Spleen (tissue), 13 donors: ENCODE measurements around the gene ZNF107. TPM values are rescaled to one million over a fixed set of nuclear protein-coding genes. Genes with fewer than 3 reads are reported as not detected.

Source experiments
- DNase-seq: peaks from one replicate; pipeline ENCODE4 v3.0.0-alpha.2; 2020
- H3K27ac ChIP-seq, 8 donors: fragments of 200-600 bp; sonication (generic) in 7 of 8; 1 replicate in 4 of 8; 2 replicates in 4 of 8; pipeline versions ENCODE4 v1.5.0 to v1.8.0; 2016 to 2021; ENCODE audit warnings: inconsistent platforms in 4 of 8, mild to moderate bottlenecking in 4 of 8, moderate library complexity in 1 of 8
- H3K27me3 ChIP-seq, 7 donors: fragments of 200-600 bp; sonication (generic) in 6 of 7; replicated peaks in 1 of 7; 1 replicate in 4 of 7; 2 replicates in 3 of 7; pipeline versions ENCODE4 v1.5.0 to v1.8.0; 2016 to 2021; ENCODE audit warnings: inconsistent platforms in 3 of 7, mild to moderate bottlenecking in 1 of 7
- H3K36me3 ChIP-seq, 6 donors: fragments of 200-600 bp; sonication (generic) in 5 of 6; 1 replicate in 4 of 6; 2 replicates in 2 of 6; pipeline versions ENCODE4 v1.5.0 to v1.8.0; 2016 to 2021; ENCODE audit warnings: inconsistent platforms in 2 of 6
- H3K4me1 ChIP-seq, 6 donors: fragments of 200-600 bp; sonication (generic) in 5 of 6; 1 replicate in 3 of 6; 2 replicates in 3 of 6; pipeline versions ENCODE4 v1.5.0 to v1.8.0; 2016 to 2021; ENCODE audit warnings: inconsistent platforms in 3 of 6
- H3K4me3 ChIP-seq, 8 donors: fragments of 200-600 bp; sonication (generic) in 7 of 8; 1 replicate in 4 of 8; 2 replicates in 4 of 8; pipeline versions ENCODE4 v1.5.0 to v1.8.0; 2016 to 2021; ENCODE audit warnings: inconsistent platforms in 4 of 8, mild to moderate bottlenecking in 4 of 8, moderate library complexity in 2 of 8
- H3K9me3 ChIP-seq, 8 donors: fragments of 200-600 bp; sonication (generic) in 7 of 8; 1 replicate in 4 of 8; 2 replicates in 4 of 8; pipeline versions ENCODE4 v1.5.0 to v1.8.0; 2016 to 2021; ENCODE audit warnings: inconsistent platforms in 4 of 8
- POLR2A ChIP-seq, 3 donors: fragments of 450-650 bp; IDR thresholded peaks; one replicate each; pipeline ENCODE4 v1.5.1; 2017; ENCODE audit warnings: antibody characterized with exemption in 3 of 3, mild to moderate bottlenecking in 1 of 3
- POLR2AphosphoS5 ChIP-seq, 3 donors: sonication (generic); formaldehyde crosslinking; IDR thresholded peaks; one replicate each; pipeline ENCODE4 v1.5.1; 2017; ENCODE audit warnings: antibody characterized with exemption in 3 of 3
- WGBS, 5 donors: extraction: QIAGEN DNeasy Blood & Tissue Kit in 3 of 5; methylation state at CpG; one replicate each; pipeline versions ENCODE4 v1.1.5 to v1.1.7; 2013 to 2018; 5-methylcytosine and 5-hydroxymethylcytosine counted together
- intact Hi-C: fragments of 100-400 bp; cut with DNase I; formaldehyde crosslinking; loops from one replicate; pipeline ENCODE4 v1.15.0; 2023; ENCODE audit warnings: low total_unique reads
- long read RNA-seq, 2 donors: transcript quantifications; one replicate each; lab custom pipeline, GENCODE V29; 2026
- polyA plus RNA-seq, 3 donors: library from polyadenylated mRNA; stranded (reverse); fragments of 200-250 nt; gene quantifications; one replicate each; pipeline ENCODE4 v1.2.1, GENCODE V29; 2013
- total RNA-seq, 7 donors: library from RNA; depleted of rRNA in 3 of 7; stranded (reverse); fragments of >200 nt in 3 of 7; fragmentation: NEBNext Ultra II Directional in 4 of 7; extraction: Animal tissue kit (Norgen Biotek cat#: 25700) in 4 of 7; gene quantifications; one replicate each; pipeline versions ENCODE4 v1.1.0 to v1.2.1, GENCODE V29; 2016 to 2021
- TF ChIP-seq, protein P1 (sequence below), 11 experiments: fragments of 200-600 bp in 7 of 11; fragments of 450-650 bp in 4 of 11; sonication (generic) in 4 of 11; IDR thresholded peaks in 8 of 11; conservative IDR thresholded peaks in 3 of 11; 1 replicate in 7 of 11; 2 replicates in 4 of 11; pipeline versions ENCODE4 v1.4.0 to v1.8.0; 2016 to 2021; ENCODE audit warnings: antibody characterized with exemption in 11 of 11, inconsistent platforms in 4 of 11, mild to moderate bottlenecking in 1 of 11
- donor health status: healthy with polysubstance abuse.
- donor health status: DM: no; HTN: no; CAD: no; lungs with moderate emphysema.
- donor health status: DM: no; HTN: no; CAD: no.
- donor health status: Bipolar disorder and iron deficiency.
- donor health status: healthy.
- donor health status: DM: no; HTN: no; CAD: no.
- donor health status: DM: yes; HTN: yes; CAD: no.

Gene ZNF107
- total RNA-seq: 10 to 100 TPM; 16.4 to 52.5 (median 19.4) TPM
- 1 to 10 TPM; 5.8 to 7.8 (median 6.8) TPM for polyA plus RNA-seq
- long read RNA-seq, donor 1, full-length matches to known transcripts: 2 of 2 reads
- long read RNA-seq, donor 1, partial matches to known transcripts: 0 of 2 reads
- long read RNA-seq, donor 1, other reads (novel, unspliced or antisense): 0 of 2 reads
- long read RNA-seq, donor 2, full-length matches to known transcripts: 2 of 2 reads
- long read RNA-seq, donor 2, partial matches to known transcripts: 0 of 2 reads
- long read RNA-seq, donor 2, other reads (novel, unspliced or antisense): 0 of 2 reads

DNA sequence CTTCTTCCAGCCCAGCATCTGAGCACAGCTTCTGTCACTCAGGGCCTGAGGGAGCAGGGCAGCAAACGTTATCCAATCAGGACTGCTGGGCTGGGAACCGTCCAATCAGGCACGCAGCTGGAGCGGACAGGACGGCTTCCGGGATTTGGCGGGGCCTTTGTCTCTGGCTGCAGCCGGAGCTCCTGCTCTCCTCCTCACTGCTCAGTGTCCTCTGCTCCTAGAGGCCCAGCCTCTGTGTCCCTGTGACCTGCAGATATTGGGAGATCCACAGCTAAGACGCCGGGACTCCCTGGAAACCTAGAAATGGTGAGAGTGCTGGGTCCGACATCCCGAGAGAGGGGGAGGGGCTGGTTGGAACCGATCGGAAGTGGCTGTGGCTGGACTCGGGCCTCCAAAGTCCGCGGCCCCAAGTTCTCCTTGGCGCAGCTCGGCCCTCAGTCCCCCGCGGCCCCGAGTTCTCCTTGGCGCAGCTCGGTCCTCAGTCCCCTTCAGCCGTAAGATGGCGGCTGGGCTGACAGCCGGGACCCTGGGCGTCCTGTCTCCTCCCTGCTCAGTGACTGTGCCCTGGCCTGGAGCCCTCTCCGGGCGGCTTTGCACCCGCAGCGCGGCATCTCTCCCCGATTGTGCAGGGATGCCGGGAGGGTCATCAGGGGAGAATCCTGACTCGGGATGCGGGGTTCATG is at the start of gene ZNF107:
ZNF107 (plus strand) TSS at position 154 of the 683 bp plus-strand sequence; CDS start at position 304, 150 bp downstream.
- intact Hi-C loops: loop anchor here (5.0 to 10.0 kb wide), 2 partner anchors 101 to 131 kb away; partner anchors contain the start of gene ZNF680
- DNase-seq: peak; percentile 96

DNA sequence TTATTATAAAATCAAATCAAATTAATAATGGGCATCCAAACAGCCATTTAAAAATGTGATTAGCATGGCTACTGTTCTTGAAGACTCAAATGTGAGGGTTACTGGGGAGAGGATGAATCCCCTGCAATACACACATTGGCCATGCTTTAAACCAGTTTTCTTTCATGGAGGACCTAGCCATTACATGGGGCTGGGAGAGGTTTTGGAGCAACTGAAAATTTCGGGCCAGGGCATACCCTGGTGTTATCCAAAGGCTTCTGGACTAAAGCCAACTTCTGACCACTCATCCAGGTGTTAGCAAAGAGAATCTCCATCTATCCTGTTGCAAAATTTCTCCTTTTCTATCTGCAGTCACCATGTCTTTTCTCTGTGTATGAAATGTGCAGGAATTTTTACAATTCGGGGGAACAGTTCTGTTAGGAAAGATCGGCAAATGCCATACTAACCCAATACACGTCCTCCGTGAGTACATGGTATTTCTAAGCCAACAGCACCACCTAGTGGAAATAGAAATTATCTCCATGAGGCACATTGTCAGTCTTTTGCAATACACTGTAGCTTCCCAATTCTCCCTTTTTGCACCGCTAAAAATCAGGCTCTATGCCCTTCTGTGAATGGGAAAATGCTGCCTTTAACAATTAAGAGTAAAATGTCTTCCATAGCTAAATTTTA is 47.0 kb upstream of the ZNF107 start:
- H3K4me3 ChIP-seq: no peak overlapping the region
- H3K36me3 ChIP-seq: no peaks in the 10 kb centered on the region
- peaks cover 4 to 39% (median 36%) of the 10 kb centered on the region in 8 donors for H3K9me3 ChIP-seq
- intact Hi-C loops: loop anchor here (10.0 kb wide), 1 partner anchor 434 kb away; no protein-coding TSS in a partner anchor
- H3K4me1 ChIP-seq: peaks cover 0 to 3% (median 0%) of the 10 kb centered on the region in 6 donors
- no peak for DNase-seq
- no peaks in the 10 kb centered on the region for H3K27me3 ChIP-seq
- TF ChIP-seq, protein P1, sequence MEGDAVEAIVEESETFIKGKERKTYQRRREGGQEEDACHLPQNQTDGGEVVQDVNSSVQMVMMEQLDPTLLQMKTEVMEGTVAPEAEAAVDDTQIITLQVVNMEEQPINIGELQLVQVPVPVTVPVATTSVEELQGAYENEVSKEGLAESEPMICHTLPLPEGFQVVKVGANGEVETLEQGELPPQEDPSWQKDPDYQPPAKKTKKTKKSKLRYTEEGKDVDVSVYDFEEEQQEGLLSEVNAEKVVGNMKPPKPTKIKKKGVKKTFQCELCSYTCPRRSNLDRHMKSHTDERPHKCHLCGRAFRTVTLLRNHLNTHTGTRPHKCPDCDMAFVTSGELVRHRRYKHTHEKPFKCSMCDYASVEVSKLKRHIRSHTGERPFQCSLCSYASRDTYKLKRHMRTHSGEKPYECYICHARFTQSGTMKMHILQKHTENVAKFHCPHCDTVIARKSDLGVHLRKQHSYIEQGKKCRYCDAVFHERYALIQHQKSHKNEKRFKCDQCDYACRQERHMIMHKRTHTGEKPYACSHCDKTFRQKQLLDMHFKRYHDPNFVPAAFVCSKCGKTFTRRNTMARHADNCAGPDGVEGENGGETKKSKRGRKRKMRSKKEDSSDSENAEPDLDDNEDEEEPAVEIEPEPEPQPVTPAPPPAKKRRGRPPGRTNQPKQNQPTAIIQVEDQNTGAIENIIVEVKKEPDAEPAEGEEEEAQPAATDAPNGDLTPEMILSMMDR (IDR thresholded peaks at IDR 0.05 in 8 of 11, conservative IDR thresholded peaks at IDR 0.05 in 3 of 11): peak; percentile 36 to 71 (median 66)
- no peak for TF ChIP-seq POLR2AphosphoS5 (IDR thresholded peaks at IDR 0.05)
- H3K27ac ChIP-seq: no peak overlapping the region
- WGBS, 5 donors: 23 to 33% (median 29%) methylated on average over 6 of the region's 6 CpGs

More for the DNA sequence above, at the start of gene ZNF107:
- Histone ChIP-seq H3K36me3 (peaks cover 0 to 25% (median 13%) of the 10 kb centered on the region in 6 donors), H3K4me3 (peak within 1 kb of the TSS; percentile 65 to 83 (median 78)), H3K27ac (peak within 1 kb of the TSS; percentile 65 to 91 (median 88)), H3K9me3 (peaks cover 0 to 11% (median 0%) of the 10 kb centered on the region in 8 donors), H3K27me3 (no peaks in the 10 kb centered on the region), H3K4me1 (peaks cover 24 to 65% (median 38%) of the 10 kb centered on the region in 6 donors)
- 0 to 1% (median 1%) methylated on average over 14 to 37 of the region's 37 CpGs for WGBS, 5 donors
- TF ChIP-seq POLR2AphosphoS5 (IDR thresholded peaks at IDR 0.05) (peak; percentile 86 to 89 (median 88)), POLR2A (IDR thresholded peaks at IDR 0.05) (peak in 2 of 3 donors; percentile 4 to 24)
- TF ChIP-seq, protein P1 (IDR thresholded peaks at IDR 0.05 in 8 of 11, conservative IDR thresholded peaks at IDR 0.05 in 3 of 11): no peak

DNA sequence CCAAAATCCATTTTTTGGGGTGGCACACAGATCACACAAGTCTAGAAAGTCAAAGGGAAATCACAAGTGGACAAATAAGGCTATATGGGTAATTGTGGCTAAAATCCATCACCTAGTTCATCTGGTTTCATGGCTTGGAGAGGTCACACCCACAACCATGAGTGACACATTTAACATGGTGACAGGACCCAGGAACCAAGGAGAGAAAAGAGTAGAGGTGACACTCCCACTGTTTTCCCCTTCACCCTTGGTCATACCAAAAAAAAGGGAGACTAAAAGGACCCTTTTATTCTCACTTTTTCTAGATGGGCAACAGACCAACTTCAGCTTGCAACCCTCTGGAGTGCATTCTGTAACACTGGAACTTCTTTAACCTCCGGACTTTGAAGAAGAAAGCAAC is 46.2 kb upstream of the ZNF107 start:
- TF ChIP-seq POLR2AphosphoS5 (IDR thresholded peaks at IDR 0.05) (no peak), POLR2A (IDR thresholded peaks at IDR 0.05) (no peak)
- TF ChIP-seq, protein P1 (IDR thresholded peaks at IDR 0.05 in 8 of 11, conservative IDR thresholded peaks at IDR 0.05 in 3 of 11): no peak
- Histone ChIP-seq H3K27ac (no peak overlapping the region), H3K9me3 (peaks cover 4 to 39% (median 36%) of the 10 kb centered on the region in 8 donors), H3K4me1 (peaks cover 0 to 3% (median 0%) of the 10 kb centered on the region in 6 donors), H3K27me3 (no peaks in the 10 kb centered on the region), H3K36me3 (no peaks in the 10 kb centered on the region), H3K4me3 (no peak overlapping the region)
- no peak for DNase-seq
- WGBS, 5 donors: 78 to 90% (median 84%) methylated on average over 1 of the region's 1 CpG
- intact Hi-C loops: loop anchor here (10.0 kb wide), 2 partner anchors 435 to 1615 kb away; no protein-coding TSS in a partner anchor
